ENCODE data around the gene PGAM2.
A peak's percentile ranks its signal among the peaks of the same experiment; 100 is the strongest.

Gene PGAM2

GRCh38 chr7:44082541-44083207 is 17.3 kb upstream of the PGAM2 start:
- DNase-seq (ENCODE audit: low read depth) = peak; percentile 92

DNA sequence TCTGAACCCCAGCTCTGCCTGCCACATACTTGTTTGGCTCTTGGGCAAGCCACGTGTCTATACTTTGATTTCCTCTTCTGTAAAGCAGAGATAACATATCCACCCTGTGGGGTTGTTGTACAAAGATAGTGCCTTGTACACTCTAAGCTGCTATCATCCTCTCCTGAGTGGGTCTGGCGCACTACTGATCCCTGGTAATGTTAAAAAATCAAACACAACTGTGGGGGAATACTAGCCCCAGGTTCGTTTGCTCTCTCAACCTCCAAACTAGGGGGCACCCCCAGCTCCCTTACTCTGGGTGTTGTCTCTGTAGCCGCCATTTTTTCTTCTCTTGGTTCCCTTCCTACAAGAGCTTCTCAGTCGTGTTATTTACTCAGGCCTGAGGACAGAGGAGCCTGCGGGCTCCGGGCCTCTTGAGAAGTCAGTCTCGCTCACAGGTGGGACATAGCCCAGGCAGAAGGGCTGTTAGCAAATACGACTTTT is 15.9 kb upstream of the PGAM2 start:
- no peak for DNase-seq (ENCODE audit: low read depth)

GRCh38 chr7:44080686-44081265 is 15.4 kb upstream of the PGAM2 start:
- DNase-seq (ENCODE audit: low read depth) = no peak

GRCh38 chr7:44080118-44080517 is 14.8 kb upstream of the PGAM2 start:
- no peak for DNase-seq (ENCODE audit: low read depth)

DNA sequence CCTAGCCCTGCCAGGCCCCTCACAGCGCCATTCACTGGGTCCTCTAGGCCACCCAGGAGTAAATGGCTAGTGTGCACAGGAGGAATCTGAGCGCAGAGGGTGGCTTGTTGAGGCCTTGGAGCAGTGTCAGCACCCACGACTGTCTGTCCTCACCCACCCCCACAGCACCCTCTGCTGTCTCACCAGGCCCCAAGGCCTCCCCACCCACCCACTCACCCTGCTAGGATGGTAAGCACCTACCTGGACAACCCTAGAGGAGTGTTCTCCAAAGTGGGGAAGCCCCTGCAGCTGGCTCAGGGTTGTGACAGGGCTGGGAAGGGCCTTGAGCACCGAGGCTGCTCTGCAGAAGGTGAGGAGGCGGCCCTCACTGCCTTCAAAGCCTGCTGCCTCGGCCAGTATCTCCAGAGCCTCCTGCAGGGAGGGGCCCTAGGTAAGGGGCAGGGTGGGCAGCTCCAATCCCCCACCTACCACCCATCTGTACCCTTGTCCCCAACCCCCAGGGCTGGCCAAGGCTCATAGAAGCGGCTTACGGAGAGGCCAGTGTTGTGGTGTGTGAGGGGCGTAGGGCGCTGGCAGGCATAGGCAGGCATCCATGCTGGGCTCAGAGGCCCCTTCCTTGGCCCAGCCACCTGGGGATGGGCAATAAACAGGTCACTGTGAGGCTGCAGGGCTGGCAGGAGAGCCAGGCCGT is 14.1 kb upstream of the PGAM2 start:
- no peak for DNase-seq (ENCODE audit: low read depth)

- DNase-seq (ENCODE audit: low read depth) = no peak
These were observed 13.2 kb upstream of the PGAM2 start for GRCh38 chr7:44078521-44078920.

GRCh38 chr7:44077681-44078091 is 12.3 kb upstream of the PGAM2 start:
- DNase-seq (ENCODE audit: low read depth) = no peak

- DNase-seq (ENCODE audit: low read depth) = no peak
These were observed 11.7 kb upstream of the PGAM2 start for GRCh38 chr7:44077061-44077460.

GRCh38 chr7:44076101-44076895 is 10.9 kb upstream of the PGAM2 start:
- DNase-seq (ENCODE audit: low read depth) = no peak

DNA sequence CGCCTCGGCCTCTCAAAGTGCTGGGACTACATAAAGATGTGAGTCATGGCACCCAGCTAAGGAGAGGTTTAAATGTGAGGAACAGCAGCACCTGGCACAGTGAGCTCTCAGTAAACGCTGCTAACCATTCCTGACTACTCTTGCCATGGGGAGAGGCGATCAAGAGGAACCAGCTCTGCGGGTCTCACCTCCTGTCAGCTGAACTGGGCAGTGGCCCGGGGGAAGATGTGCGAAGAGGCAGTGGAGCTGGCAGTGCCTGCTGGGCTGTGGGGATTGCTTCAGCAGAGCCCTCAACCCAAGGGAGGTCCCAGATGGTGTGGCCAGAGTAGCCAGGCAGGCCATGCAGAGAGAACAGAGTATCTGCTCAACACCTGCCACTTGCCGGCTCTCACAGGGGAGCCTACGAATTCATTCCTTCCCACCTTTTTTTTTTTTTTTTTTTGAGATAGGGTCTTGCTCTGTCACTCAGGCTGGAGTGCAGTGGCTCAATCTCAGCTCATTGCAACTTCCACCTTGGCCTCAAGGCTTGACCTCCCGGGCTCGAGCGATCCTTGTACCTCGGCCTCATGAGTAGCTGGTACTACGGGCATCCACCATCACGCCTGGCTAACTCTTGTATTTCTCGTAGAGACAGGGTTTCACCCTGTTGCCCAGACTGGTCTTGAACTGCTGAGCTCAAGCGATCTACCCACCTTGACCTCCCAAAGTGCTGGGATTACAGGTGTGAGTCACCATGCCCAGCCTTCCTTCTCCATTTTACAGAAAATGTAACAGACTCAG is 10.1 kb upstream of the PGAM2 start:
- DNase-seq (ENCODE audit: low read depth) = no peak

DNA sequence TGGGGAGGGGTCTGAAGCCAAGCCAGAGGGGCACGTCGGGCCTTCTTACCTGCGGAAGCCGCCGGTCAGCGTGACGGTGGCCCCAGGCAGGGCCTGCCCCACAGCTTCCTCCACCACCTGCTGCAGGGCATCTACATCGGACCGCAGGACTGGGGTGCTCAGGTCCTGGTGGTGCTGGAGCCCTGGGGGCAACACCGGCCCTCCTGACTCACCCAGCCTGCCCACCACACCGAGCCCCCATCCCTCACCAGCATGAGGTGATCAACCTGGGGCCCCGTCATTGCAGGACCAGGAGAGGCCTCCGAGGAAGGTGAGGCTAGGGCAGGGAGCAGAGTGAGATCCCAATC is 9.0 kb upstream of the PGAM2 start:
- DNase-seq (ENCODE audit: low read depth) = no peak

- DNase-seq (ENCODE audit: low read depth) = no peak
These were observed 8.4 kb upstream of the PGAM2 start for GRCh38 chr7:44073664-44074348.

- no peak for DNase-seq (ENCODE audit: low read depth)
These were observed 7.2 kb upstream of the PGAM2 start for GRCh38 chr7:44072364-44073231.

GRCh38 chr7:44071726-44072363 is 6.5 kb upstream of the PGAM2 start:
- no peak for DNase-seq (ENCODE audit: low read depth)

DNA sequence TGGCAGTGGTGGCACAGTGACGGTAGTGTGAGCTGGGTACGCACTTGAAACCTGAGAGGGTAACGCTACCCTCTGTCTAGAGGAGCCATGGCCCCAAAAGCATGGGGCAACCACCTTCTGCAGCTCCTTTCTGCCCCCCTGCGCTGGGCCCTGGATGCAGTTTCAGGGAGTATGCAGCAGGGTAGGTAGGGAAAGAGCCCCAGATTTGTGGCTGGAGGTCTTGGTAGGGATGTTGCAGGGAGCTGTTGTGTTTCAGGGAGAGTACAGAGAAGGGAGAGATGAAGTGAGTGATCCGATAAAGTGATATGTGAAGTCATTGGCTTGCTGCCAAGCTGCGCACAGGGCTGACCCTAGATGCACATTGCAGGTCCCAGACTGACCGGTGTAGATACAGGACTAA is 2.7 kb upstream of the PGAM2 start:
- DNase-seq (ENCODE audit: low read depth) = no peak

DNA sequence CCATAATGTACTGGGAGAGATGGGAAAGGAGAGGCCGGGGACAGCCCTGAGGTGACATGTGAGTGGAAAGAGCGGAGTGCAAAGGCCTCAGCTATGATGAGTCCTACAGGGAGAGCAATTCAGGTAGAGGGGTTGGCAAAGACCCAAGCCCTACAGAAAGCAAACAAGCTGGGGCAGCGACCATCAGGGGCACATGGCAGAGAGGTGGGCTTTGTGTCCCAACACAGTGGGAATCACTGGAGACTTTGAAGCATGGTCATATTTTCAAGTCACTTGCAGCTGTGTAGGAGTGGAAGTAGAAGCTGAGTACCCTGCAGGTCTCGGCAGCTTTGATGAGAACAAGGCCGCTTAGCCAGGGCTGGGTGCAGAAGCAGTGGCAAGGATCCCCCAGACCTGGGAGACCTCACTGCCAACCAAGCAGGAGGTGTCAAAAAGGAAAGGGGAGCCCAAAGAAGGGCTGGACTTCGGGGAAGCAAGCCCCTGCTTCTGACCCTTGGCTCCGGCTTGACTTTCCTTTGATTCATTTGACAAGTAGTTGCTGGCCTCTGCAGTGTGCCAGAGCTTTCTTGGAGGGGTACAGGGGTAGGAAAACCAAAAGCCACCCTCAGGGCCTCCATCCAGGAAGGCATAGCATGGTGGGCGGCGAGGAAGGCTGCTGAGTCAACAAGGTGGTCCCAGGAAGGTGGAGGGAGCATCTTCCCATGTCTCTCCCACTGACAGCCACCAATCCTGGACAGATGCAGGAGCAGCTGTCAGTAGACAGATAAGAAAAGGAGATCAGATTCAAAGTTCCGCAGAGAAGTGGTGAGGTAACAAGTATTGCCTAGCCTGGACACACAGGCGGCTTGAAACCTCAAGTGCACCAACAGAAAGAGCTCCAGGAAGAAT is 1.9 kb upstream of the PGAM2 start:
- DNase-seq (ENCODE audit: low read depth) = no peak

DNA sequence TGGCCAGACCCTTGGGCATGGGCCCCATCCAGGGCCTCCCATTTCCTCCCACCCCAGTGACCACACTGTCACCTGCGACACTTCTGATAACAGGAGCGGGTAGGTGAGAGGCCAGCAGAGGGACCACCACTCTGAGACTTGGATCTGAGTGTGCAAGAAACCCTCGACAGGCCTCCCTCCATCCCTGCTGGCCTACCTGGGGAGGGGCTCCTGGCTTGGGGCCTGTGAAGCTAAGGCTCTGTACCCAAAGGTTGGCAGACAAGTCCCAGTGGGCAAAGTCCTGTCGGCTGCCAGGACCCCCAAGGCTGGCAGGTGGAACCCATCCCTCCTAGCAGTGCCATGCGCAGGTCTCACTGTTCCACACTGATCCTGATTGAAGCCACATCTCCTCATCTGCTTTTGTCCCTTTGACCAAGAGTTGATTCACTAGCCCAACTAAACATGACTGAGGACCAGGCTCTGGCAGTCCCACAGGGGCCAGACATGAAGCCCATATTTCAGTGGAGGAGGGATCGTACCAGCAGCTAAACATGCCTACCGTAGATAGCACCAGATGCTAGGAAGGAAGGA is 1.2 kb upstream of the PGAM2 start:
- no peak for DNase-seq (ENCODE audit: low read depth)

DNA sequence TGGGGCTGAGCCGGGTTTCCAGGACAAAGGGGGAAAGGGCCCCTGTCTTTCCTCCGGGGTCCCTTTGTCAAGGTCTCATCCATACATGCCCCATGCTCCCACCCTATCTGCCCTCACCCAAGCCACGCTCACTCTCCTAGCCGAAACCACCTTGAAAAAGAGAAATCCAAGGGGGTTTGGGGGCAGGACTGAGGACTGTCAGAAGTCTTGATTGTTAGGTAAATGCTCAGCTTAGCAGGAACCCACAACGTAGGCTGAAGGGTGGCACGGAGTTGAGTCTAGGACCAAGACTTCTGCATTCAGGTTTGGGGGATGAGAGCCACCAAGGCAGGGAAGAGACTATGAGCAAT is 719 bp upstream of the PGAM2 start:
- DNase-seq (ENCODE audit: low read depth) = no peak
